Measurements from ENCODE around the gene CHRM5.

GRCh38 chr15:33959844-33960548 is 8.3 kb upstream of the CHRM5 start:
- TF ChIP-seq CTCF (optimal IDR thresholded peaks at IDR 0.05 in 1 of 3, IDR thresholded peaks at IDR 0.05 in 1 of 3, conservative IDR thresholded peaks at IDR 0.05 in 1 of 3; ENCODE audit: extremely low read depth in 1 of 3, insufficient read depth in 2 of 3, low read length in 3 of 3): no peak
- TF ChIP-seq EZH2 (IDR thresholded peaks at IDR 0.05; ENCODE audit: low read length): no peak
